H1 (cell line): Measurements from ENCODE around the gene ZBTB16. TPM values are rescaled to one million over a fixed set of nuclear protein-coding genes. Genes with fewer than 3 reads are reported as not detected.

Source experiments
- CTCF ChIA-PET: fragments of 300-600 bp; sonication (Branson Sonifier 250); formaldehyde crosslinking; loops from one replicate; lab custom pipeline; 2021; ENCODE audit not compliant: partially characterized antibody; lab: Charles Lee
- POLR2A ChIA-PET: fragments of 300-600 bp; sonication (Branson Sonifier 250); formaldehyde crosslinking; loops from one replicate; lab custom pipeline; 2021; ENCODE audit warnings: inconsistent platforms; ENCODE audit not compliant: partially characterized antibody; lab: Charles Lee
- DNase-seq, 2 experiments: peaks; one replicate each; pipeline versions ENCODE4 v3.0.0 to v3.0.0-alpha.2; 2010 to 2022; ENCODE audit warnings: low spot score in 2 of 2, low read depth in 1 of 2, mixed read lengths in 1 of 2
- FAIRE-seq: peaks from 2 replicates; lab custom pipeline; 2011; peaks lifted over from hg19 to GRCh38; lab: Jason Lieb, UNC
- H2AFZ ChIP-seq: 2 replicates; pipeline ENCODE4 v1.8.1; 2012; ENCODE audit warnings: low read length, inconsistent platforms
- H2AK5ac ChIP-seq: 2 replicates; pipeline ENCODE4 v1.6.1; 2013; ENCODE audit warnings: low read depth, low read length
- H2BK120ac ChIP-seq: replicated peaks from 2 replicates; pipeline ENCODE3; 2013; ENCODE audit warnings: low read depth, low read length, inconsistent platforms
- H2BK12ac ChIP-seq: 2 replicates; pipeline ENCODE4 v1.6.1; 2013; ENCODE audit warnings: low read depth, low read length
- H2BK15ac ChIP-seq: 2 replicates; pipeline ENCODE4 v1.6.1; 2013; ENCODE audit warnings: low read length
- H2BK20ac ChIP-seq: 2 replicates; pipeline ENCODE4 v1.6.1; 2013; ENCODE audit warnings: low read length
- H2BK5ac ChIP-seq: 2 replicates; pipeline ENCODE4 v1.6.1; 2013; ENCODE audit warnings: low read depth, low read length
- H3K14ac ChIP-seq: 2 replicates; pipeline ENCODE4 v1.6.1; 2013; ENCODE audit warnings: inconsistent platforms; ENCODE audit not compliant: insufficient read length
- H3K18ac ChIP-seq: 2 replicates; pipeline ENCODE4 v1.6.1; 2013; ENCODE audit warnings: low read length; ENCODE audit errors: extremely low read depth
- H3K23ac ChIP-seq: 2 replicates; pipeline ENCODE4 v1.6.1; 2013; ENCODE audit warnings: inconsistent platforms; ENCODE audit not compliant: insufficient read length
- H3K23me2 ChIP-seq: 2 replicates; pipeline ENCODE4 v1.6.1; 2013; ENCODE audit warnings: low read depth, low read length
- H3K27ac ChIP-seq: 2 replicates; pipeline ENCODE4 v1.6.1; 2011; ENCODE audit warnings: low read depth, low read length, inconsistent platforms
- H3K27me3 ChIP-seq, 4 experiments: replicated peaks in 1 of 4; 1 replicate in 1 of 4; 2 replicates in 3 of 4; pipeline versions ENCODE4 v1.6.1 to v1.8.1; 2011 to 2013; ENCODE audit warnings: low read length in 3 of 4, mild to moderate bottlenecking in 3 of 4, inconsistent platforms in 2 of 4, mixed read lengths in 2 of 4, moderate library complexity in 1 of 4; ENCODE audit not compliant: control insufficient read depth in 3 of 4, insufficient read depth in 3 of 4; ENCODE audit errors: extremely low read depth in 1 of 4
- H3K36me3 ChIP-seq, 4 experiments: 2 replicates each; pipeline versions ENCODE4 v1.6.1 to v1.8.1; 2011 to 2013; ENCODE audit warnings: mild to moderate bottlenecking in 4 of 4, low read length in 3 of 4, moderate library complexity in 2 of 4, control low read depth in 1 of 4, inconsistent platforms in 1 of 4; ENCODE audit not compliant: insufficient read depth in 4 of 4, control insufficient read depth in 2 of 4
- H3K4ac ChIP-seq: replicated peaks from 2 replicates; pipeline ENCODE3; 2013; ENCODE audit warnings: low read length, low read depth, mixed read lengths, inconsistent platforms; ENCODE audit not compliant: insufficient read length
- H3K4me1 ChIP-seq, 4 experiments: replicated peaks in 1 of 4; 1 replicate in 1 of 4; 2 replicates in 3 of 4; pipeline versions ENCODE4 v1.6.1 to v1.8.1; 2011 to 2013; ENCODE audit warnings: low read length in 3 of 4, inconsistent platforms in 2 of 4, mixed read lengths in 1 of 4; ENCODE audit not compliant: insufficient read depth in 4 of 4, control insufficient read depth in 3 of 4
- H3K4me2 ChIP-seq, 2 experiments: 2 replicates each; pipeline versions ENCODE4 v1.6.1 to v1.8.1; 2011 to 2013; ENCODE audit warnings: low read depth in 2 of 2, low read length in 2 of 2, control low read depth in 1 of 2, inconsistent platforms in 1 of 2, mild to moderate bottlenecking in 1 of 2; ENCODE audit not compliant: insufficient read depth in 1 of 2
- H3K4me3 ChIP-seq, 4 experiments: fragments of 200-600, 300-600 bp in 1 of 4; sonication (generic), shearing (Covaris generic), sonication (Bioruptor Twin) in 1 of 4; 2 replicates each; pipeline versions ENCODE4 v1.5.1 to v1.8.1; 2011 to 2016; ENCODE audit warnings: low read length in 4 of 4, low read depth in 3 of 4, control low read depth in 2 of 4, inconsistent platforms in 2 of 4, mild to moderate bottlenecking in 2 of 4, mixed read lengths in 1 of 4, moderate library complexity in 1 of 4; ENCODE audit not compliant: insufficient read depth in 2 of 4; ENCODE audit errors: extremely low read depth in 1 of 4
- H3K56ac ChIP-seq: replicated peaks from 2 replicates; pipeline ENCODE3; 2013; ENCODE audit warnings: low read depth, mild to moderate bottlenecking, mixed read lengths, low read length, inconsistent platforms; ENCODE audit not compliant: insufficient read length
- H3K79me1 ChIP-seq: 2 replicates; pipeline ENCODE4 v1.6.1; 2013; ENCODE audit warnings: low read depth, low read length, control low read depth
- H3K79me2 ChIP-seq, 2 experiments: 2 replicates each; pipeline versions ENCODE4 v1.6.1 to v1.8.1; 2012 to 2013; ENCODE audit warnings: low read length in 2 of 2, mild to moderate bottlenecking in 2 of 2, inconsistent platforms in 1 of 2; ENCODE audit not compliant: insufficient read depth in 2 of 2, control insufficient read depth in 1 of 2
- H3K9ac ChIP-seq, 4 experiments: replicated peaks in 1 of 4; 1 replicate in 1 of 4; 2 replicates in 3 of 4; pipeline versions ENCODE4 v1.6.1 to v1.8.1; 2011 to 2013; ENCODE audit warnings: low read depth in 3 of 4, low read length in 3 of 4, control low read depth in 2 of 4, mild to moderate bottlenecking in 2 of 4, moderate library complexity in 2 of 4, inconsistent platforms in 1 of 4; ENCODE audit errors: extremely low read depth in 1 of 4
- H3K9me3 ChIP-seq, 2 experiments: 2 replicates each; pipeline versions ENCODE4 v1.6.1 to v1.8.1; 2012 to 2013; ENCODE audit warnings: mild to moderate bottlenecking in 2 of 2, moderate library complexity in 2 of 2, control low read depth in 1 of 2, inconsistent platforms in 1 of 2, low read depth in 1 of 2, low read length in 1 of 2, mixed read lengths in 1 of 2; ENCODE audit not compliant: insufficient read depth in 2 of 2
- H4K20me1 ChIP-seq, 2 experiments: replicated peaks in 1 of 2; 2 replicates each; pipeline versions ENCODE3 to v1.8.1; 2011 to 2013; ENCODE audit warnings: inconsistent platforms in 2 of 2, low read length in 2 of 2, mild to moderate bottlenecking in 1 of 2; ENCODE audit not compliant: insufficient read depth in 2 of 2, control insufficient read depth in 1 of 2
- H4K5ac ChIP-seq: 2 replicates; pipeline ENCODE4 v1.6.1; 2013; ENCODE audit warnings: low read length, low read depth, mixed read lengths, inconsistent platforms; ENCODE audit not compliant: insufficient read length
- H4K8ac ChIP-seq: 2 replicates; pipeline ENCODE4 v1.8.0; 2013; ENCODE audit warnings: mild to moderate bottlenecking, moderate library complexity, low read length, inconsistent platforms; ENCODE audit not compliant: insufficient read depth; ENCODE audit errors: extremely low read depth
- H4K91ac ChIP-seq: replicated peaks from 2 replicates; pipeline ENCODE3; 2013; ENCODE audit warnings: low read length, mixed read lengths, inconsistent platforms; ENCODE audit not compliant: insufficient read length
- GABPA ChIP-seq: IDR thresholded peaks from 2 replicates; pipeline ENCODE4 v1.6.1; 2011; ENCODE audit warnings: mild to moderate bottlenecking, low read length, moderate library complexity, borderline replicate concordance; ENCODE audit not compliant: insufficient read depth
- HDAC2 ChIP-seq, 2 experiments: fragments of 300-600 bp in 1 of 2; sonication (generic) in 1 of 2; IDR thresholded peaks; 2 replicates each; pipeline ENCODE4 v1.6.1; 2011 to 2012; ENCODE audit warnings: low read depth in 2 of 2, low read length in 2 of 2, mild to moderate bottlenecking in 2 of 2, moderate library complexity in 2 of 2, borderline replicate concordance in 1 of 2, inconsistent platforms in 1 of 2
- HDAC6 ChIP-seq: IDR thresholded peaks from one replicate; pipeline ENCODE4 v1.7.1; 2012; ENCODE audit warnings: low read depth, mild to moderate bottlenecking, inconsistent platforms, low read length, moderate library complexity
- KDM5A ChIP-seq: fragments of 200-600 bp; IDR thresholded peaks from 2 replicates; pipeline ENCODE4 v1.7.1; 2012; ENCODE audit warnings: mild to moderate bottlenecking, low read length, inconsistent platforms, mixed read lengths
- MAFK ChIP-seq: IDR thresholded peaks from 2 replicates; pipeline ENCODE4 v1.6.1; 2012; ENCODE audit warnings: low read depth, mild to moderate bottlenecking, improper control_type of control experiment, low read length
- MAX ChIP-seq: IDR thresholded peaks from 2 replicates; pipeline ENCODE4 v1.6.1; 2012; ENCODE audit warnings: inconsistent platforms
- POU5F1 ChIP-seq: IDR thresholded peaks from 2 replicates; pipeline ENCODE4 v1.6.1; 2011; ENCODE audit warnings: low read depth, mild to moderate bottlenecking, low read length, moderate library complexity
- SP2 ChIP-seq: IDR thresholded peaks from 2 replicates; pipeline ENCODE4 v1.6.1; 2012; ENCODE audit warnings: mild to moderate bottlenecking, low read length, inconsistent platforms
- SP4 ChIP-seq: IDR thresholded peaks from 2 replicates; pipeline ENCODE4 v1.6.1; 2012; ENCODE audit warnings: low read length, inconsistent platforms
- TEAD4 ChIP-seq: IDR thresholded peaks from 2 replicates; pipeline ENCODE4 v1.6.1; 2012; ENCODE audit warnings: low read depth, low read length, inconsistent platforms, mixed read lengths
- USF2 ChIP-seq: IDR thresholded peaks from 2 replicates; pipeline ENCODE4 v1.6.1; 2011; ENCODE audit warnings: low read length, improper control_type of control experiment
- YY1 ChIP-seq: IDR thresholded peaks from 2 replicates; pipeline ENCODE4 v1.6.1; 2011; ENCODE audit warnings: low read depth, mild to moderate bottlenecking, low read length
- WGBS, 2 experiments: shearing (Covaris generic) in 1 of 2; methylation state at CpG; one replicate each; pipeline versions ENCODE4 v1.1.6 to v1.1.7; 2013 to 2015; ENCODE audit warnings: low lambda C conversion rate in 2 of 2, mixed read lengths in 2 of 2, inconsistent platforms in 1 of 2, low coverage in 1 of 2, missing lambda C conversion rate in 1 of 2; ENCODE audit not compliant: insufficient replicate concordance in 2 of 2, insufficient coverage in 1 of 2, insufficient read length in 1 of 2; ENCODE audit errors: extremely low coverage in 1 of 2, missing lambda C conversion rate in 1 of 2; 5-methylcytosine and 5-hydroxymethylcytosine counted together
- polyA plus RNA-seq, 7 experiments: library from polyadenylated mRNA; depleted of rRNA in 3 of 7; stranded (reverse) in 5 of 7; unstranded in 2 of 7; fragments of >200 nt in 5 of 7; fragments of 200-250 nt in 2 of 7; gene quantifications; 1 replicate in 5 of 7; 2 replicates in 1 of 7; 4 replicates in 1 of 7; pipeline versions ENCODE4 v1.2.1 to v1.2.3, GENCODE V29; 2011 to 2013; ENCODE audit warnings: missing spikeins in 2 of 7, mixed read lengths in 2 of 7
- total RNA-seq: library from RNA; stranded (reverse); fragmentation: NEBNext Ultra II Directional; extraction: Animal tissue kit (Norgen Biotek cat#: 25700); gene quantifications from 2 replicates; pipeline ENCODE4 v1.2.1, GENCODE V29; 2021

Gene ZBTB16
- total and polyA plus RNA-seq, 2 of the 8 experiments (the other 6 are each of a cell fraction or from before 2014, with no cell fraction given), result 0.12 to 0.61 TPM

GRCh38 chr11:114196997-114197703 lies 137.6 kb downstream of the ZBTB16 start:
- WGBS, 2 experiments, result 80% methylated on average over 7 of the region's 7 CpGs; no CpG with 5 or more reads in 1 of the 2 experiments
- CTCF ChIA-PET, result interaction anchor here (0.6 to 2.8 kb wide), 9 partner anchors 9 to 221 kb away, joined by 3 to 15 read pairs (median 4); no protein-coding TSS in a partner anchor

More at GRCh38 chr11:114196997-114197703, 137.6 kb downstream of the ZBTB16 start:
- Histone ChIP-seq H2BK5ac (no peak overlapping the region), H2AFZ (no peak overlapping the region), H3K18ac (no peak overlapping the region), H3K9me3 (no peaks in the 10 kb centered on the region), H2AK5ac (no peak overlapping the region), H4K20me1 (no peaks in the 10 kb centered on the region), H3K9ac (no peak overlapping the region), H2BK12ac (no peak overlapping the region), H4K5ac (no peak overlapping the region), H3K14ac (no peak overlapping the region), H3K27ac (no peak overlapping the region), H3K79me2 (no peaks in the 10 kb centered on the region), H4K91ac (no peak overlapping the region), H3K27me3 (no peaks in the 10 kb centered on the region), H3K4me1 (peaks cover 0 to 5% (median 0%) of the 10 kb centered on the region in 4 experiments; a peak in 2 of 7 replicates), H3K23ac (no peak overlapping the region), H3K4ac (no peak overlapping the region), H3K36me3 (no peaks in the 10 kb centered on the region), H3K4me2 (no peak overlapping the region), H2BK20ac (no peak overlapping the region), H3K23me2 (no peaks in the 10 kb centered on the region), H2BK15ac (no peak overlapping the region), H4K8ac (no peak overlapping the region), H3K4me3 (no peak overlapping the region), H3K56ac (no peak overlapping the region), H3K79me1 (no peaks in the 10 kb centered on the region), H2BK120ac (no peak overlapping the region)
- no peak for TF ChIP-seq HDAC2 (IDR thresholded peaks at IDR 0.05; ENCODE audit: borderline replicate concordance in 1 of 2, low read depth in 2 of 2, low read length in 2 of 2)
- TF ChIP-seq TEAD4, result no peak
- TF ChIP-seq POU5F1, result no peak
- TF ChIP-seq MAFK, result no peak
- no peak for TF ChIP-seq KDM5A
- no peak for TF ChIP-seq YY1
- TF ChIP-seq HDAC6, result no peak
- no peak for TF ChIP-seq SP2
- no peak for TF ChIP-seq GABPA
- TF ChIP-seq USF2, result no peak
- TF ChIP-seq SP4, result no peak
- no peak for TF ChIP-seq MAX
- POLR2A ChIA-PET, result no interaction called here
- DNase-seq (no peak), FAIRE-seq (no peak)
